Middle frontal gyrus (tissue), 1 donor: Measurements from ENCODE around the gene ZNF124.
"Not testable (repeated sequence)": the region's sequence is repeated elsewhere in the genome, so short reads cannot be mapped to it uniquely, and the experiment has no call there.

Experiments
- DNase-seq: peaks from one replicate; pipeline ENCODE4 v3.0.0-alpha.2; 2015; ENCODE audit warnings: low spot score; ENCODE audit errors: extremely low spot score

Gene ZNF124

DNA sequence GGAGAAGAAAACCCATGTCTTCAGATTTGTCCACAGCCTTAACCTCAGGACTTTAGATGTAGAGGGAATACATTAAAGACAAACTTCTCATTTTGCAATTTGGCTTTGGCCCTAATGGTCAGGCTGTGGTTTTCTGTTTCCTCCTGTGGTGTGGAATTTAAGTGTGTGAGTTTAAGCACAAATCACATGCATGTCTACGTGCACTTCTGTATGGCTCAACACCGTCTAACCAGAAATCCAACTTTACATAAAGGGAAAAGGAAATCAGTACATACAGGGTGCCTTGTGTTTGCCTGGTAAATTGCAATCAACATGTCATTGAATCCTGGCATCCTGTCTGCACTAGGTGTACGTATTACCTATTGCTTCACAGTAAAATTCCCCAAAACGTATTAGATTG, 1.2 kb upstream of the ZNF124 start:
- DNase-seq: no peak

- DNase-seq: not testable (repeated sequence)
Measured at GRCh38 chr1:247171443-247171842, 377 bp downstream of the ZNF124 start.

GRCh38 chr1:247165674-247166073, 6.1 kb downstream of the ZNF124 start:
- DNase-seq: no peak

DNA sequence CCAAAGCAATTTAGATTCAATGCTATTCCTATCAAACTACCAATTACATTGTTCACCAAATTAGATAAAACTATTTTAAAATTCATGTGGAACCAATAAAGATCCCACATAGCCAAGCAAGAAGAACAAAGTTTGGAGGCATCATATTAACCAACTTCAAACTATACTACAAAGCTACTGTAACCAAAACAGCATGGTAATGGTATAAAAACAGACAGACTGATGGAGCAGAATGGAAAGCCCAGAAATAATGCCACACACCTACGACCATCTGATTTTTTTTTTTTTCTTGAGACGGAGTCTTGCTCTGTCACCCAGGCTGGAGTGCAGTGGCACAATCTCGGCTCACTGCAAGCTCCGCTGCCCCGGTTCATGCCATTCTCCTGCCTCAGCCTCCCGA, 7.1 kb downstream of the ZNF124 start:
- DNase-seq: no peak

GRCh38 chr1:247156787-247157232, 15.0 kb downstream of the ZNF124 start:
- DNase-seq: no peak

- DNase-seq: no peak
Measured at GRCh38 chr1:247147781-247148180, 24.0 kb downstream of the ZNF124 start.

GRCh38 chr1:247147120-247147519, 24.7 kb downstream of the ZNF124 start:
- not testable (repeated sequence) for DNase-seq

GRCh38 chr1:247146671-247147070, 25.1 kb downstream of the ZNF124 start:
- no peak for DNase-seq

DNA sequence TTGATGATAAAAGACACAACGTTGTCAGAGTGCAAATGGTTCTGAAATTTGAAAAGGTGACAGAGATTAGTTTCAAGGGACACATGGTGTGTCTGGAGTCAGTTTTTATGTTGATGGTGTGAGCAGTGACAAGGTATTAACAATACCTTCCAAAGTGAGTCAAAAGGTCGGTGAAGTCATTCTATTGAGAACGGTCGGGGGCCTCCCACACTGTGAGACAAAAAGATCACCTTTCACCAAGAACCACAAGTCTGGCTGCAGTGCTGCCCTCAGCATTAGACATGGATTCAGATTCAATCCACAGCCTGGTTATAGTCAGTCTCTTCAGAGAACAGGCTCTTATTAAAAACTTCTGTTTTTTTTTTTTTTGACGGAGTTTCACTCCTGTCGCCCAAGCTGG, 26.5 kb downstream of the ZNF124 start:
- DNase-seq: no peak

DNA sequence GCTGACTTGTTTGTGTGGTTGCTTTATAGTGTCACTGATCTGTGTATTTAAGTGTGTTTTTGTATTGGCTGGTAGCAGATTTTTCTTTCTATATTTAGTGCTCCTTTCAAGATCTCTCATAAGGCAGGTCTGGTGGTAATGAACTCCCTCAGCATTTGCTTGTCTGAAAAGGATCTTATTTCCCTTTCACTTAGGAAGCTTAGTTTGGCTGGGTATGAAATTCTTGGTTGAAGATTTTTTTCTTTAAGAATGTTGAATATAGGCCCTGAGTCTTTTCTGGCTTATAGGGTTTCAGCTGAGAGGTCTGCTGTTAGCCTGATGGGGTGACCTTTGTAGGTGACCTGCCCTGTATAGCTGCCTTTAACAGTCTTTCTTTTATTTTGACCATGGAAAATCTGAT, 32.3 kb downstream of the ZNF124 start:
- not testable (repeated sequence) for DNase-seq

DNA sequence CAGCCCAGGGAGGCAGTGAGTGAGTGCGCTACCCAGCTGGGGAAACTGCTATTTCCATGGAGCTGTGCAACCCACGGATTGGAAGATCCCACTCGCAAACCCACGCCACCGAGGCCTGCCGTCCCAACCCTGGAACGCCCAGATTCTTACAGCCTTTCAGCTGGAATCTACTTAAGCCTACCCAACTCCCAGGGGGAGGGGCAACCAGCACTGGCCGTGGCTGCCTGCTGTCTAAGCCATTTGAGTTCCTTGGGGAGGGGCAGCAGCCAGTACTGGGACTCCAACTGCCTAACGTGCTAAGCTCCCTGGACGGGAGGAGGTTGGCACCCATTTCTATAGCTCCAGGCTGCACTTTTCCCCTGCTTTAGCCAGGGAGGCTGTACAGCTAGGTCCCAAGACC, 40.6 kb downstream of the ZNF124 start:
- DNase-seq: no peak

- not testable (repeated sequence) for DNase-seq
Measured at GRCh38 chr1:247127519-247128282, 44.1 kb downstream of the ZNF124 start.

DNA sequence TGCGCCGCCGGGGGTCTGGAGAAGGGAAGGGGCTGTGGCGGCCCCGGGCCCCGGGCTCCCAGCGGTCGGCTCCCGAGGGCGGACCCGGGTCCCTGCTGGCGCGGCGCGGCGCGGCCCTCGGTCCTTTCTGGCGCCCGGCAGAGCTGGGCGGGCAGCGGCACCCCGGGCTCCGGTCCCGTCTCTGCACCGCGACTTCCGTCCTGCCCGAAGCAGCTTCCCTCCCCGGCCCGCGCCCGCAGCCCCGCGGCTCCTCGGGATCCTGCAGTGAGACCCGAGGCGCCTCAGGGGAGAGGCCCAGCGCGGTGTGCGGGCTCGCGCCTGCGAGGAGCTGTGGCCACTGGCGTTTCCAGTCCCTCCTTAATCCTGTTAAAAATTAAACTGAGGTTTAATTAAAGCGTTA, 45.2 kb downstream of the ZNF124 start:
- not testable (repeated sequence) for DNase-seq

DNA sequence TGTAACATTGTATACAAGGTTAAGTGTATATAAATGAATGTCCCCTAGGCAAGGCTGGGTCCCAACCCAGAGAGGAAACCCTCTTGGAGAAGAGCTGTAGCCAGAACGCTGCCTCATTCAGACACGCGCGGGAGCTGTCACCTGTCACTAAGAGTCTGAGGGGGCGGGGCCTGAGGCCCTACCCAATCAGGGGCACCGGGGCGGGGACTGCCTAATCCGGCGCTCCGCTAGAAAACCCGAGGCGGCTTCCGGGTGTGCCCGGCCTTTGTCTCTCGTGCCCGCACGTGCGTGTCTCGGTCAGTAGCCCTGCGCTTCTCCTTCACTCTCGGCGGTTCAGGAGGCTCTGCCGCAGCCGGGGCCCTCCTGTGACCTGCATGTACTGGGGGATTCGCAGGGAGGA, 45.7 kb downstream of the ZNF124 start:
- DNase-seq: not testable (repeated sequence)

GRCh38 chr1:247121382-247121781, 50.4 kb downstream of the ZNF124 start:
- no peak for DNase-seq

DNA sequence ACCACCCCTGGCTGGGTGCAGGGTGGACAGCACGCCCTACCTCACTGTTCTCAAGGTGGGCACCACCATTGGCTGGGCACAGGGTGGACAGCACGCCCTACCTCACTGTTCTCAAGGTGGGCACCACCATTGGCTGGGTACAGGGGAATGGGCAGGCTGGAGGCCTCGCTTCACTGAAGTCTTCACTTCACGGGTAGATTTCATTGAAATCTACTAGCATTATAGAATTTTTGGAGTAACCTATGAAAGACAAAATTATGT, 51.5 kb downstream of the ZNF124 start:
- DNase-seq: not testable (repeated sequence)

DNA sequence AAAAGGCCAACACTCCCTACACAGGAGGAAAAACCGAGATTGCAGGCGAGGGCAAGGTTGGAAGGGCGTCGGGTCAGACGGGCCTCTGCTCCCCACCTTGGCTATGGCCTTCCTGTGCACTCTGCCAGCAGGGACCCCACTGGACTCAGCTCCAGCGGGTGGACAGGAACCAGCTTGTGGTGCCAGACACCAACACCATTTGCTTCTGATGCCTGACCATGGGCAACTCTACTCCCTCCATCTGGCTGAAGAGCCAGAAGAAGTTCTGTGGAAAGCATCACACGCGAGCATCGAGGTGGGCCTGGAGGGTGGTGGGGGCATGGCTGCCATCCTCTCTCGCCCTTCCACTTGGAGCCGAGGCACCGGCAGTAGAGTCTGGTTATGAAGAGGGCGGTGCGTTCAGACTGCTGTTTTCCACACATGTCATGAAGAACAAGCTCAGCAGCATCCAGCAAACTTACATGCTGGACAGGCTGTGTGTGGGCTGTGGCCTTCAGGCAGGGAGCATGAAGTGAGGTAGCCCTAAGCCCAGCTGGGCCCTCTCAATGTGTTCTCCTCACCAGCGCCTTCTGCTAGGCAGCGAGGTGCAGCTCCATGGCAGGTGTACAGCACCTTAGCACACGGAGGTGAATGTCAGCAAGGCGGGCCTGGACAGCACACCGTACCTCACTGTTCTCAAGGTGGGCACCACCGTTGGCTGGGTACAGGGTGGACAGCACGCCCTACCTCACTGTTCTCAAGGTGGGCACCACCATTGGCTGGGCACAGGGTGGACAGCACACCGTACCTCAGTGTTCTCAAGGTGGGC, 52.0 kb downstream of the ZNF124 start:
- DNase-seq: no peak

GRCh38 chr1:247118946-247119446, 52.8 kb downstream of the ZNF124 start:
- no peak for DNase-seq

- no peak for DNase-seq
Measured at GRCh38 chr1:247115545-247115944, 56.3 kb downstream of the ZNF124 start.

DNA sequence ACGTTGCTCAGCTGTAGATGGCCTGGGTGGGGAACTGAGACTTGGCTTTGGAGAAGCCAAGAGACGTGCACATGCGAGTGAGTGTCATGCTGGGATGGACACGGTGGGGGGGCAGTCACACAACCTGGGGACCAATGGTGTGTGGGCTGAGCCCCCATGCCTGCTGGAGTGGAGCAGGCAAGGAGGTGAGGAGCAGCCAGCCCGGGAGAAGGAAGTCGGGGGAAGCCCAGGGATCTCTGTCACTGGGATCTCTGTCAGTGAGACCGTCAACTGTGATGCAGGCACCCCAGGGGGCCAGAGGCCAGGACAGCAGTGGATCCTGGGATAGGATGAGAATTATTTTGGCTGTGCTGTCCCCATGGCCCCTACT, 56.7 kb downstream of the ZNF124 start:
- DNase-seq: no peak

- no peak for DNase-seq
Measured at GRCh38 chr1:247114351-247115140, 57.3 kb downstream of the ZNF124 start.

GRCh38 chr1:247113733-247114271, 58.0 kb downstream of the ZNF124 start:
- no peak for DNase-seq
